ENCODE data around the gene NTN1. TPM values are rescaled to one million over a fixed set of nuclear protein-coding genes. Genes with fewer than 3 reads are reported as not detected.

Gene NTN1
- total RNA-seq, 1 experiment from 2014 or later, result 1.2 TPM

GRCh38 chr17:9037736-9038135 lies 16.4 kb downstream of the NTN1 start:
- Mint-ChIP-seq H3K4me1 (no peaks in the 10 kb centered on the region), H3K9me3 (peaks cover 16 to 18% of the 10 kb centered on the region in 2 experiments), H3K36me3 (ENCODE audit: insufficient read depth in 1 of 3, low read depth in 3 of 3) (peaks cover 0 to 14% (median 4%) of the 10 kb centered on the region in 3 experiments; a peak in 5 of 7 replicates), H3K27me3 (ENCODE audit: low read depth) (peaks cover 10% of the 10 kb centered on the region), H3K27ac (no peak overlapping the region), H3K4me3 (no peak overlapping the region)
- no peak overlapping the region for H3K18ac ChIP-seq (ENCODE audit: insufficient read length, low read depth, low read length)
- H3K4me2 ChIP-seq (ENCODE audit: insufficient read depth, insufficient read length, low read length), result no peak overlapping the region
- H3K56ac ChIP-seq (ENCODE audit: insufficient read length, low read depth, low read length), result no peak overlapping the region
- H4K8ac ChIP-seq (replicated peaks; ENCODE audit: insufficient read length, low read depth, low read length), result no peak overlapping the region
- no peaks in the 10 kb centered on the region for H4K20me1 ChIP-seq (ENCODE audit: control insufficient read depth, insufficient read depth, insufficient read length)
- no peak overlapping the region for H3K23ac ChIP-seq (ENCODE audit: insufficient read length, low read depth, low read length)
- no peaks in the 10 kb centered on the region for H3K23me2 ChIP-seq (ENCODE audit: insufficient read length, low read depth, low read length, poor library complexity, severe bottlenecking)
- H2AK5ac ChIP-seq (ENCODE audit: insufficient read length, low read length), result no peak overlapping the region
- no peak overlapping the region for H4K5ac ChIP-seq (ENCODE audit: insufficient read length, low read depth, low read length)
- no peaks in the 10 kb centered on the region for H3K4me1 ChIP-seq (ENCODE audit: insufficient read depth, low read length)
- no peak overlapping the region for H2BK20ac ChIP-seq (ENCODE audit: low read depth, low read length, poor library complexity, severe bottlenecking)
- H3K27me3 ChIP-seq (ENCODE audit: insufficient read depth, low read length), result no peaks in the 10 kb centered on the region
- no peak overlapping the region for H2BK5ac ChIP-seq (ENCODE audit: insufficient read length, low read length)
- DNase-seq, result no peak
- no peak for TF ChIP-seq CTCF (conservative IDR thresholded peaks at IDR 0.05)
- H3K4ac ChIP-seq (ENCODE audit: low read depth, low read length), result no peak overlapping the region
- H2BK15ac ChIP-seq (ENCODE audit: low read depth, low read length), result no peak overlapping the region
- H3T11ph ChIP-seq (ENCODE audit: low read length), result no peak overlapping the region
- WGBS (ENCODE audit: extremely low coverage, insufficient read length, low lambda C conversion rate), result no CpG with 5 or more reads among the region's 2 CpGs
- no peaks in the 10 kb centered on the region for H3K9me3 ChIP-seq (ENCODE audit: control insufficient read depth, low read depth, low read length)
- no peak overlapping the region for H2AFZ ChIP-seq (ENCODE audit: low read length)
- H2BK120ac ChIP-seq (ENCODE audit: low read depth, low read length, poor library complexity, severe bottlenecking), result no peak overlapping the region
- H3K79me2 ChIP-seq (ENCODE audit: insufficient read depth, low read length), result no peaks in the 10 kb centered on the region
- no peak overlapping the region for H3K9ac ChIP-seq (ENCODE audit: extremely low read depth, insufficient read length, low read length)
- H4K91ac ChIP-seq (ENCODE audit: insufficient read length, low read depth, low read length), result no peak overlapping the region
- no peak overlapping the region for H2BK12ac ChIP-seq (ENCODE audit: insufficient read length, low read depth, low read length)
- H3K27ac ChIP-seq (ENCODE audit: insufficient read length, low read depth, low read length), result no peak overlapping the region
- no peak overlapping the region for H3K14ac ChIP-seq (ENCODE audit: insufficient read depth, low read length)
- H3K79me1 ChIP-seq (ENCODE audit: insufficient read depth, low read depth, low read length, poor library complexity, severe bottlenecking), result no peaks in the 10 kb centered on the region
